Effector memory CD4-positive, alpha-beta T cell (primary cell): ENCODE results near the gene AKR1C4.
"Not testable (repeated sequence)": the region's sequence is repeated elsewhere in the genome, so short reads cannot be mapped to it uniquely, and the experiment has no call there.

ENCODE experiments used
- DNase-seq, 3 donors: peaks; one replicate each; pipeline ENCODE4 v3.0.0-alpha.2; 2020
- H3K27ac ChIP-seq: 2 replicates; pipeline ENCODE4 v1.7.0; 2013; ENCODE audit warnings: mild to moderate bottlenecking, low read length, moderate library complexity; ENCODE audit not compliant: insufficient read depth, poor library complexity, severe bottlenecking
- H3K27me3 ChIP-seq: replicated peaks from 2 replicates; pipeline ENCODE4 v1.7.0; 2013; ENCODE audit warnings: mild to moderate bottlenecking, low read length; ENCODE audit not compliant: insufficient read depth, control insufficient read depth, poor library complexity, severe bottlenecking
- H3K36me3 ChIP-seq: 2 replicates; pipeline ENCODE4 v1.7.0; 2013; ENCODE audit warnings: mild to moderate bottlenecking, low read length, moderate library complexity; ENCODE audit not compliant: control insufficient read depth, insufficient read depth
- H3K4me1 ChIP-seq: 2 replicates; pipeline ENCODE4 v1.7.0; 2013; ENCODE audit warnings: low read length, mild to moderate bottlenecking; ENCODE audit not compliant: control insufficient read depth, insufficient read depth, poor library complexity, severe bottlenecking
- H3K4me3 ChIP-seq: 2 replicates; pipeline ENCODE4 v1.7.0; 2013; ENCODE audit warnings: low read length, low read depth, mild to moderate bottlenecking; ENCODE audit not compliant: insufficient read depth, poor library complexity, severe bottlenecking
- H3K9me3 ChIP-seq: 2 replicates; pipeline ENCODE4 v1.7.0; 2013; ENCODE audit warnings: mild to moderate bottlenecking, low read length, moderate library complexity; ENCODE audit not compliant: control insufficient read depth

Gene AKR1C4

DNA sequence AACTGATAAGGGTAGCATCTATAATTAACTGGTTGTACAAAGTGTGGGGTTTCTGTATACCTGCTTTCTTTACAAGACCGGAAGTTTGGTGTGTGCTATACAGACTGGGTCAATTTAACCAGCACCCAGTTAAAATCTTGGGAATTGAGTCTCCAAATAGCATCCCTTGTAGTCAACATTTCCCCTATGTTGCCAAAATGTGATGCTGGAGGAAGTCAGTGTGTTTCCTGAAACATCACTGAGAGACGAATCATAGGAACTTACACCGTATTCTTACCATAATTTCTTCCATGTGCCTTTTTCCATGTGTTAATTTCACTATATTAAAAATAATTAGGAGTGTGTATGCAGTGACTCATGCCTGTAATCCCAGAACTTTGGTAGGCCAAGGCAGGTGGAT, 1.7 kb downstream of the AKR1C4 start:
- Histone ChIP-seq H3K27ac (no peak overlapping the region), H3K9me3 (no peaks in the 10 kb centered on the region), H3K4me1 (no peaks in the 10 kb centered on the region), H3K27me3 (no peaks in the 10 kb centered on the region), H3K36me3 (no peaks in the 10 kb centered on the region), H3K4me3 (no peak overlapping the region)
- no peak for DNase-seq

DNA sequence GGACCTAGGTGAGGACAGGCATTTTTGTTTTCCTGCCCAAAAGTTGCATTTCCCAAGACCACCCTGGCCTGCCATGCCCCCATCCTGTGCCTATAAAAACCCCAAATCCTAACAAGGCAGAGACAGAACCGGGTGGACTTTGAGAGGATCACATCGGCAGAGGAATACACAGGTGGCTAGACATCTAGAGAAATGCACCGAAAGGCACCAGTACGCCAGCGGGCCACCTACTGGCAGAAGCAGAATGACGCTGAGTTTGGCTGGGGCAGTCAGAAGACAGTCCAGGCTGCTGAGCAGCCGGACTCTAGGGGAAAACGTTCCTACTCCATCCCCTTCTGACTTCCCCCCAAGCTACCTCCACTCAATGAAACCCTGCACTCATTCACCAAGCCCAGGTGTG, 2.8 kb downstream of the AKR1C4 start:
- H3K27ac ChIP-seq = no peak overlapping the region
- H3K36me3 ChIP-seq = no peaks in the 10 kb centered on the region
- H3K4me1 ChIP-seq = no peaks in the 10 kb centered on the region
- DNase-seq = no peak
- no peak overlapping the region for H3K4me3 ChIP-seq
- no peaks in the 10 kb centered on the region for H3K9me3 ChIP-seq
- no peaks in the 10 kb centered on the region for H3K27me3 ChIP-seq

DNA sequence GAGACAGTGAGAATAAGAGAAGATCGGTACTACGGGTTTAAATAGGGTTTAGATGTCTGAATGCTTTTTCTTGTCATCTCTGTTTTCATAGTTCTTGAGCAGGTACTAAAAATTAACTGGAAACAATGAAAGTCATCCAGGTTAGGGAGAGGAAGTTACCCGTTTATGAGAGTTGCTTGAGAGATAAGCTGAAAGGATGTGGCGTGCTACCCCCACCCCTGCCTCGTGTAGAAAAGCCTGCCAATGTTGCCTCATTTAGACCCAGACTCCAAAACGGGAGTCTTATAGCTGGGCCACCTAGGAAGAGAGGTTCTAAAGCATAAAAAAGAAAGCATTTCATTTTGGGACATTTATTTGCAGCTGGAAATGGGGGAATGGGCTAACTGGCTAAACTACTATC, 10.2 kb downstream of the AKR1C4 start:
- Histone ChIP-seq H3K27me3 (no peaks in the 10 kb centered on the region), H3K4me3 (no peak overlapping the region), H3K4me1 (no peaks in the 10 kb centered on the region), H3K36me3 (no peaks in the 10 kb centered on the region), H3K27ac (no peak overlapping the region), H3K9me3 (no peaks in the 10 kb centered on the region)
- no peak for DNase-seq

DNA sequence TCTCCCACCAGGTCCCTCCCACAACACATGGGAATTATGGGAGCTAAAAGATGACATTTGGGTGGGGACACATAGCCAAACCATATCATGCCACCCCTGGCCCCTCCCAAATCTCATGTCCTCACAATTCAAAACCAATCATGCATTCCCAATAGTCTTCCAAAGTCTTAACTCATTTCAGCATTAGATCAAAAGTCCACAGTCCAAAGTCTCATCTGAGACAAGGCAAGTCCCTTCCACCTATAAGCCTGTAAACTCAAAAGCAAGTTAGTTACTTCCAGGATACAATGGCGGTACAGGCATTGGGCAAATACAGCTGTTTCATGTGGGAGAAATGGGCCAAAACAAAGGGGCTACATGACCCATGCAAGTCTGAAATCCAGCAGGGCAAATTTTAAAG, 13.1 kb downstream of the AKR1C4 start:
- H3K4me1 ChIP-seq, H3K36me3 ChIP-seq, H3K4me3 ChIP-seq, H3K27me3 ChIP-seq, H3K27ac ChIP-seq, H3K9me3 ChIP-seq, DNase-seq: not testable (repeated sequence)

DNA sequence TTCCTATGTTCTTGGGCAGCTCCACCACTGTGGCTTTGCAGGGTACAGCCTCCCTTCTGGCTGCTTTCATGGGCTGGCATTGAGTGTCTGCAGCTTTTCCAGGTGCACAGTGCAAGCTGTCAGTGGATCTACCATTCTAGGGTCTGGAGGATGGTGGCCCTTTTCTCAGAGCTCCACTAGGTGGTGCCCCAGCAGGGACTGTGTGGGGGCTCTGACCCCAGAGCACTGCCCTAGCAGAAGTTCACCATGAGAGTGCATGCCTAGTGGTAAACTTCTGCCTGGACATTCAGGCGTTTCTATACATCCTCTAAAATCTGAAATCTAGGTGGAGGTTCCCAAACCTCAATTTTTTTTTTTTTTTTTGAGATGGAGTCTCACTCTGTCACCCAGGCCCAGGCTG, 13.6 kb downstream of the AKR1C4 start:
- not testable (repeated sequence) for H3K27me3 ChIP-seq, H3K4me1 ChIP-seq, DNase-seq, H3K9me3 ChIP-seq, H3K27ac ChIP-seq, H3K36me3 ChIP-seq, H3K4me3 ChIP-seq

DNA sequence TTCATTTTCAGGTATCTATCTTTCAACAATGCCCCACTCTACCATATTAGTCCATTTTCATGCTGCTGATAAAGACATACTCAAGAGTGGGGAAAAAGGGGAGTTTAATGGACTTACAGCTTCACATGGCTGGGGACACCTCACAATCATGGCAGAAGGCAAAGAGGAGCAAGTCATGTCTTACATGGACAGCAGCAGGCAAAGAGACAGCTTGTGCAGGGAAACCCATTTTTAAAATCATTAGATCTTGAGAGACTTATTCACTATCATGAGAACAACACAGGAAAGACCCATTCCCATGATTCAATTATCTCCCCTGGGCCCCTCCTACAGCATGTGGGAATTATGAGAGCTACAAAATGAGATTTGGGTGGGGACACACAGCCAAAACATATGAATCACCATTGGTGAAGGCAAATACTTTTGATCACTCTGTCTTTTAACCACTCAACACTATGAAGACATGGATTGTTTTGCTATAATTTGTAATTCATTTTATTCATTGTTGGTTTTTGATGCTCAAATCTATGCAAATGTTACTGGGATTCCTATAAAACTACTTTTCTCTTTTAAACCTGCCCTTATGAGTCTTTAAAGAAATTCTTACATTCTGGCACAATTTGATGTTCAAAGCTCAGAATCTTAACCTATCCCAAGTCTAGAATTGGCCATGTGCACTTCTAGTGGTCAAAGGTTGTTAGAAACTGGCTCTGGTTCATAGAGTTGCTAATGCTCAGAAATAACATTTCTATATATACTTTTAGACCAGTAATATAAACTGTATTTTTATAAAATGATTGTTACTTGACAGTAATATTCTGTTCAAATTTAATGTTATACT, 15.3 kb downstream of the AKR1C4 start:
- H3K4me3 ChIP-seq = no peak overlapping the region
- H3K36me3 ChIP-seq = no peaks in the 10 kb centered on the region
- no peaks in the 10 kb centered on the region for H3K9me3 ChIP-seq
- H3K27ac ChIP-seq = no peak overlapping the region
- H3K4me1 ChIP-seq = no peaks in the 10 kb centered on the region
- no peak for DNase-seq
- H3K27me3 ChIP-seq = no peaks in the 10 kb centered on the region

DNA sequence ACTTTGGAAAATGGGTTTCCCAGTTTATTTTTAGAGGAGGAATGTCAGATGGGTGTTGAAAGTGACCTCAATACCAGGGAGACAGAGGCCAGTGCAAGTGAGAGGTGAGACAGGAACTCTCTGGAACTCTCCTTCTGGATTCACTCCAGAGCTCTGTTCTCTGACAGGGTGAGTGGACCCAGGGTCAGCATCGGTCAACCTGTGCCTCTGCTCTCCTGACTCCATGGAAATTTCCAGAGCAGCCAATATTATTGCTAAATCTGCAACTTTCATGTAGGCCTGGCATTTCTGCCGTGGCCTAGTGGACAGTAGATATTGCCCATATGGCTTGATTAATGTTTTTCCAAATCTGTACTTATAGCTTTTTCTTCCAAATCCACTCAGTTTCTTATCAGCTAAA, 20.2 kb downstream of the AKR1C4 start:
- Histone ChIP-seq H3K27ac (no peak overlapping the region), H3K4me1 (no peaks in the 10 kb centered on the region), H3K9me3 (no peaks in the 10 kb centered on the region), H3K36me3 (no peaks in the 10 kb centered on the region), H3K27me3 (no peaks in the 10 kb centered on the region), H3K4me3 (no peak overlapping the region)
- DNase-seq = no peak

DNA sequence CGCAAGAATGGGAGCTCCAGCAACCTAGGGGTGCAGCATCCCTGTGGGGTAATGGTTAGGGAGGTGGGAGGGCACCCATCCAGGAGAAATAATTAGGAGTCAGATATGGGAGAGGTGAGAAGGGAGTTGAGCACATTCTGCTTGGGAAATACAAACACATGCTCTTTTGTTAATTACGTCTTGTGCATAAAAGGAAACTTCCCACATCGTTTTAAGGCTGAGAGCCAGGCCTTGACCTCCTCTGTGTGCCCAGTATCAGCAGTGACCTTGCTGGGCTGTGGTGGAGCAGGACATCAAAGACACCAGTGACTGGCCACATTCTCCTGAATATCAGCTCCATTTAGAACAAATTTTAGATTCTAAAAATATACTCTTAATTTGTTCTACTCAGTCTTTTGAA, 22.6 kb downstream of the AKR1C4 start:
- Histone ChIP-seq H3K27me3 (no peaks in the 10 kb centered on the region), H3K9me3 (no peaks in the 10 kb centered on the region), H3K4me1 (no peaks in the 10 kb centered on the region), H3K27ac (no peak overlapping the region), H3K36me3 (no peaks in the 10 kb centered on the region), H3K4me3 (no peak overlapping the region)
- DNase-seq = no peak

DNA sequence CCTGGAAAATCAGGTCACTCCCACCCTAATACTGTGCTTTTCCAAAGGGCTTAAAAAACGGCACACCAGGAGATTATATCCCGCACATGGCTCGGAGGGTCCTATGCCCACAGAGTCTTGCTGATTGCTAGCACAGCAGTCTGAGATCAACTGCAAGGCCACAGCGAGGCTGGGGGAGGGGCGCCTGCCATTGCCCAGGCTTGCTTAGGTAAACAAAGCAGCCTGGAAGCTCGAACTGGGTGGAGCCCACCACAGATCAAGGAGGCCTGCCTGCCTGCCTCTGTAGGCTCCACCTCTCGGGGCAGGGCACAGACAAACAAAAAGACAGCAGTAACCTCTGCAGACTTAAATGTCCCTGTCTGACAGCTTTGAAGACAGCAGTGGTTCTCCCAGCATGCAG, 26.3 kb downstream of the AKR1C4 start:
- not testable (repeated sequence) for H3K4me1 ChIP-seq, H3K4me3 ChIP-seq, H3K9me3 ChIP-seq, H3K27ac ChIP-seq, H3K27me3 ChIP-seq, H3K36me3 ChIP-seq, DNase-seq

DNA sequence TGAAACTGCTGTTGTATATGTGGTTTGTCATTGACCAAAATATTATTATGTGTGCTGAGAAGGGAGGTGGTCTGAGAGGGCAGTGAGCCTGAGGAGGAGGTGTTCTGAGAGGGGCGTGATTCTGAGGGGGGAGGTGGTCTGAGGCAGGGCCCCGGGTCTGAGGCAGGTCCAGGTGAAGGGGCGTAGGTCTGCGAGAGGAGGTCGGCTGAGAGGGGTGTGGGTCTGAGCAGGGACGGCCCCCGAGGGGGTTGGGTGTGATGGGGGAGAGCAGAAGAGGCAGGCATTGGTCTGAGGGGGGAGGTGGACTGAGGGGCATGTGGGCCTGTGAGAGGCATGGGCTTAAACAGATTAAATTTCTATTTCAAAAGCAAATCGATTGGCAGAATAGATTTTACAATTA, 32.4 kb downstream of the AKR1C4 start:
- Histone ChIP-seq H3K36me3 (no peaks in the 10 kb centered on the region), H3K4me3 (no peak overlapping the region), H3K4me1 (no peaks in the 10 kb centered on the region), H3K9me3 (no peaks in the 10 kb centered on the region), H3K27me3 (no peaks in the 10 kb centered on the region), H3K27ac (no peak overlapping the region)
- DNase-seq = no peak
